ENCODE measurements around the gene TTBK2.
A peak's percentile ranks its signal among the peaks of the same experiment; 100 is the strongest.

TTBK2 gene

GRCh38 chr15:42741710-42742109 is 178.9 kb downstream of the TTBK2 start:
- Histone ChIP-seq H3K4me3 (ENCODE audit: low read depth, low read length) (no peak overlapping the region), H3K27ac (no peak overlapping the region), H3K36me3 (0 out of 2 replicates have a peak, but pooled peaks cover 2% of the 10 kb centered on the region), H3K27me3 (ENCODE audit: insufficient read depth, low read depth, severe bottlenecking) (no peaks in the 10 kb centered on the region), H3K9me3 (ENCODE audit: severe bottlenecking) (no peaks in the 10 kb centered on the region)
- no peak for DNase-seq
- TF ChIP-seq CTCF (IDR thresholded peaks at IDR 0.05; ENCODE audit: low read depth, low read length): no peak

- Histone ChIP-seq H3K27me3 (ENCODE audit: insufficient read depth, low read depth, severe bottlenecking) (no peaks in the 10 kb centered on the region), H3K27ac (peak overlapping the region; percentile 84), H3K36me3 (peaks cover 26% of the 10 kb centered on the region), H3K9me3 (ENCODE audit: severe bottlenecking) (no peaks in the 10 kb centered on the region), H3K4me3 (ENCODE audit: low read depth, low read length) (peak overlapping the region; percentile 73)
- peak; percentile 31 for DNase-seq
- 0 out of 2 replicates have a peak, but pooled peaks have one; percentile 10 for TF ChIP-seq CTCF (IDR thresholded peaks at IDR 0.05; ENCODE audit: low read depth, low read length)
These were observed 182.8 kb downstream of the TTBK2 start for GRCh38 chr15:42737529-42738328.

GRCh38 chr15:42736793-42737528 is 183.6 kb downstream of the TTBK2 start, which contains the start of gene CDAN1:
Gene CDAN1 (minus strand): TSS chr15:42737128. CDS start chr15:42737102, 26 bp downstream.
- peak; percentile 93 for DNase-seq
- no peak for TF ChIP-seq CTCF (IDR thresholded peaks at IDR 0.05; ENCODE audit: low read depth, low read length)
- Histone ChIP-seq H3K27ac (peak within 1 kb of the TSS; percentile 84), H3K4me3 (ENCODE audit: low read depth, low read length) (peak within 1 kb of the TSS; percentile 73), H3K27me3 (ENCODE audit: insufficient read depth, low read depth, severe bottlenecking) (no peaks in the 10 kb centered on the region), H3K36me3 (peaks cover 34% of the 10 kb centered on the region), H3K9me3 (ENCODE audit: severe bottlenecking) (no peaks in the 10 kb centered on the region)

- Histone ChIP-seq H3K36me3 (peaks cover 41% of the 10 kb centered on the region), H3K27ac (peak overlapping the region; percentile 84), H3K27me3 (ENCODE audit: insufficient read depth, low read depth, severe bottlenecking) (no peaks in the 10 kb centered on the region), H3K4me3 (ENCODE audit: low read depth, low read length) (peak overlapping the region; percentile 73), H3K9me3 (ENCODE audit: severe bottlenecking) (no peaks in the 10 kb centered on the region)
- no peak for TF ChIP-seq CTCF (IDR thresholded peaks at IDR 0.05; ENCODE audit: low read depth, low read length)
- no peak for DNase-seq
These were observed 184.3 kb downstream of the TTBK2 start for GRCh38 chr15:42736178-42736792.

- TF ChIP-seq CTCF (IDR thresholded peaks at IDR 0.05; ENCODE audit: low read depth, low read length): no peak
- H3K27me3 ChIP-seq (ENCODE audit: insufficient read depth, low read depth, severe bottlenecking): no peaks in the 10 kb centered on the region
- DNase-seq: no peak
- no peak overlapping the region for H3K27ac ChIP-seq
- H3K4me3 ChIP-seq (ENCODE audit: low read depth, low read length): peak overlapping the region; percentile 73
- H3K9me3 ChIP-seq (ENCODE audit: severe bottlenecking): no peaks in the 10 kb centered on the region
- H3K36me3 ChIP-seq: peaks cover 48% of the 10 kb centered on the region
These were observed 185.0 kb downstream of the TTBK2 start for GRCh38 chr15:42735382-42736165.

All from WERI-Rb-1 (cell line).